Ecto neural progenitor cell (in vitro differentiated cells): ENCODE measurements around the gene ZBED5.

Source experiments
- DNase-seq: peaks from one replicate; pipeline ENCODE4 v3.0.0-alpha.2; 2018; ENCODE audit warnings: low spot score

The ZBED5 gene

GRCh38 chr11:10878408-10879214 is 20.8 kb upstream of the ZBED5 start:
- DNase-seq, result no peak

GRCh38 chr11:10876158-10876557 is 18.3 kb upstream of the ZBED5 start:
- no peak for DNase-seq

GRCh38 chr11:10875430-10876021 is 17.7 kb upstream of the ZBED5 start:
- DNase-seq, result no peak

- no peak for DNase-seq
Observed at GRCh38 chr11:10872097-10872496, 14.2 kb upstream of the ZBED5 start.

- no peak for DNase-seq
Observed at GRCh38 chr11:10868352-10868751, 10.5 kb upstream of the ZBED5 start.

GRCh38 chr11:10866893-10867331 is 9.1 kb upstream of the ZBED5 start:
- DNase-seq, result no peak

GRCh38 chr11:10865837-10866270 is 8.0 kb upstream of the ZBED5 start:
- DNase-seq, result no peak

- DNase-seq, result no peak
Observed at GRCh38 chr11:10864688-10865087, 6.8 kb upstream of the ZBED5 start.

- DNase-seq, result no peak
Observed at GRCh38 chr11:10862446-10862845, 4.6 kb upstream of the ZBED5 start.

GRCh38 chr11:10861799-10862198 is 3.9 kb upstream of the ZBED5 start:
- no peak for DNase-seq

- DNase-seq, result no peak
Observed at GRCh38 chr11:10861047-10861446, 3.2 kb upstream of the ZBED5 start.

- peak; percentile 77 for DNase-seq
Observed at GRCh38 chr11:10858439-10859325, 829 bp upstream of the ZBED5 start.

GRCh38 chr11:10857459-10857708 is 469 bp downstream of the ZBED5 start:
- no peak for DNase-seq

GRCh38 chr11:10856689-10857458 is 979 bp downstream of the ZBED5 start:
- no peak for DNase-seq

GRCh38 chr11:10855295-10855694 is 2.6 kb downstream of the ZBED5 start:
- DNase-seq, result no peak

GRCh38 chr11:10847960-10848860 is 9.6 kb downstream of the ZBED5 start:
- DNase-seq, result no peak

- no peak for DNase-seq
Observed at GRCh38 chr11:10846660-10847059, 11.2 kb downstream of the ZBED5 start.

- DNase-seq, result no peak
Observed at GRCh38 chr11:10845589-10845988, 12.3 kb downstream of the ZBED5 start.

GRCh38 chr11:10844796-10845195 is 13.1 kb downstream of the ZBED5 start:
- no peak for DNase-seq

GRCh38 chr11:10844356-10844755 is 13.5 kb downstream of the ZBED5 start:
- DNase-seq, result no peak

GRCh38 chr11:10838881-10839280 is 19.0 kb downstream of the ZBED5 start:
- DNase-seq, result no peak
